H1 (cell line): ENCODE measurements around the gene ERO1B. TPM values are rescaled to one million over a fixed set of nuclear protein-coding genes. Genes with fewer than 3 reads are reported as not detected.

ENCODE experiments used
- CTCF ChIA-PET: fragments of 300-600 bp; sonication (Branson Sonifier 250); formaldehyde crosslinking; loops from one replicate; lab custom pipeline; 2021; ENCODE audit not compliant: partially characterized antibody; lab: Charles Lee
- POLR2A ChIA-PET: fragments of 300-600 bp; sonication (Branson Sonifier 250); formaldehyde crosslinking; loops from one replicate; lab custom pipeline; 2021; ENCODE audit warnings: inconsistent platforms; ENCODE audit not compliant: partially characterized antibody; lab: Charles Lee
- DNase-seq, 2 experiments: peaks; one replicate each; pipeline versions ENCODE4 v3.0.0 to v3.0.0-alpha.2; 2010 to 2022; ENCODE audit warnings: low spot score in 2 of 2, low read depth in 1 of 2, mixed read lengths in 1 of 2
- FAIRE-seq: peaks from 2 replicates; lab custom pipeline; 2011; peaks lifted over from hg19 to GRCh38; lab: Jason Lieb, UNC
- H2AFZ ChIP-seq: 2 replicates; pipeline ENCODE4 v1.8.1; 2012; ENCODE audit warnings: low read length, inconsistent platforms
- H2AK5ac ChIP-seq: 2 replicates; pipeline ENCODE4 v1.6.1; 2013; ENCODE audit warnings: low read depth, low read length
- H2BK120ac ChIP-seq: replicated peaks from 2 replicates; pipeline ENCODE3; 2013; ENCODE audit warnings: low read depth, low read length, inconsistent platforms
- H2BK12ac ChIP-seq: 2 replicates; pipeline ENCODE4 v1.6.1; 2013; ENCODE audit warnings: low read depth, low read length
- H2BK15ac ChIP-seq: 2 replicates; pipeline ENCODE4 v1.6.1; 2013; ENCODE audit warnings: low read length
- H2BK20ac ChIP-seq: 2 replicates; pipeline ENCODE4 v1.6.1; 2013; ENCODE audit warnings: low read length
- H2BK5ac ChIP-seq: 2 replicates; pipeline ENCODE4 v1.6.1; 2013; ENCODE audit warnings: low read depth, low read length
- H3K14ac ChIP-seq: 2 replicates; pipeline ENCODE4 v1.6.1; 2013; ENCODE audit warnings: inconsistent platforms; ENCODE audit not compliant: insufficient read length
- H3K18ac ChIP-seq: 2 replicates; pipeline ENCODE4 v1.6.1; 2013; ENCODE audit warnings: low read length; ENCODE audit errors: extremely low read depth
- H3K23ac ChIP-seq: 2 replicates; pipeline ENCODE4 v1.6.1; 2013; ENCODE audit warnings: inconsistent platforms; ENCODE audit not compliant: insufficient read length
- H3K23me2 ChIP-seq: 2 replicates; pipeline ENCODE4 v1.6.1; 2013; ENCODE audit warnings: low read depth, low read length
- H3K27ac ChIP-seq: 2 replicates; pipeline ENCODE4 v1.6.1; 2011; ENCODE audit warnings: low read depth, low read length, inconsistent platforms
- H3K27me3 ChIP-seq, 4 experiments: replicated peaks in 1 of 4; 1 replicate in 1 of 4; 2 replicates in 3 of 4; pipeline versions ENCODE4 v1.6.1 to v1.8.1; 2011 to 2013; ENCODE audit warnings: low read length in 3 of 4, mild to moderate bottlenecking in 3 of 4, inconsistent platforms in 2 of 4, mixed read lengths in 2 of 4, moderate library complexity in 1 of 4; ENCODE audit not compliant: control insufficient read depth in 3 of 4, insufficient read depth in 3 of 4; ENCODE audit errors: extremely low read depth in 1 of 4
- H3K36me3 ChIP-seq, 4 experiments: 2 replicates each; pipeline versions ENCODE4 v1.6.1 to v1.8.1; 2011 to 2013; ENCODE audit warnings: mild to moderate bottlenecking in 4 of 4, low read length in 3 of 4, moderate library complexity in 2 of 4, control low read depth in 1 of 4, inconsistent platforms in 1 of 4; ENCODE audit not compliant: insufficient read depth in 4 of 4, control insufficient read depth in 2 of 4
- H3K4ac ChIP-seq: replicated peaks from 2 replicates; pipeline ENCODE3; 2013; ENCODE audit warnings: low read length, low read depth, mixed read lengths, inconsistent platforms; ENCODE audit not compliant: insufficient read length
- H3K4me1 ChIP-seq, 4 experiments: replicated peaks in 1 of 4; 1 replicate in 1 of 4; 2 replicates in 3 of 4; pipeline versions ENCODE4 v1.6.1 to v1.8.1; 2011 to 2013; ENCODE audit warnings: low read length in 3 of 4, inconsistent platforms in 2 of 4, mixed read lengths in 1 of 4; ENCODE audit not compliant: insufficient read depth in 4 of 4, control insufficient read depth in 3 of 4
- H3K4me2 ChIP-seq, 2 experiments: 2 replicates each; pipeline versions ENCODE4 v1.6.1 to v1.8.1; 2011 to 2013; ENCODE audit warnings: low read depth in 2 of 2, low read length in 2 of 2, control low read depth in 1 of 2, inconsistent platforms in 1 of 2, mild to moderate bottlenecking in 1 of 2; ENCODE audit not compliant: insufficient read depth in 1 of 2
- H3K4me3 ChIP-seq, 4 experiments: fragments of 200-600, 300-600 bp in 1 of 4; sonication (generic), shearing (Covaris generic), sonication (Bioruptor Twin) in 1 of 4; 2 replicates each; pipeline versions ENCODE4 v1.5.1 to v1.8.1; 2011 to 2016; ENCODE audit warnings: low read length in 4 of 4, low read depth in 3 of 4, control low read depth in 2 of 4, inconsistent platforms in 2 of 4, mild to moderate bottlenecking in 2 of 4, mixed read lengths in 1 of 4, moderate library complexity in 1 of 4; ENCODE audit not compliant: insufficient read depth in 2 of 4; ENCODE audit errors: extremely low read depth in 1 of 4
- H3K56ac ChIP-seq: replicated peaks from 2 replicates; pipeline ENCODE3; 2013; ENCODE audit warnings: low read depth, mild to moderate bottlenecking, mixed read lengths, low read length, inconsistent platforms; ENCODE audit not compliant: insufficient read length
- H3K79me1 ChIP-seq: 2 replicates; pipeline ENCODE4 v1.6.1; 2013; ENCODE audit warnings: low read depth, low read length, control low read depth
- H3K79me2 ChIP-seq, 2 experiments: 2 replicates each; pipeline versions ENCODE4 v1.6.1 to v1.8.1; 2012 to 2013; ENCODE audit warnings: low read length in 2 of 2, mild to moderate bottlenecking in 2 of 2, inconsistent platforms in 1 of 2; ENCODE audit not compliant: insufficient read depth in 2 of 2, control insufficient read depth in 1 of 2
- H3K9ac ChIP-seq, 4 experiments: replicated peaks in 1 of 4; 1 replicate in 1 of 4; 2 replicates in 3 of 4; pipeline versions ENCODE4 v1.6.1 to v1.8.1; 2011 to 2013; ENCODE audit warnings: low read depth in 3 of 4, low read length in 3 of 4, control low read depth in 2 of 4, mild to moderate bottlenecking in 2 of 4, moderate library complexity in 2 of 4, inconsistent platforms in 1 of 4; ENCODE audit errors: extremely low read depth in 1 of 4
- H3K9me3 ChIP-seq, 2 experiments: 2 replicates each; pipeline versions ENCODE4 v1.6.1 to v1.8.1; 2012 to 2013; ENCODE audit warnings: mild to moderate bottlenecking in 2 of 2, moderate library complexity in 2 of 2, control low read depth in 1 of 2, inconsistent platforms in 1 of 2, low read depth in 1 of 2, low read length in 1 of 2, mixed read lengths in 1 of 2; ENCODE audit not compliant: insufficient read depth in 2 of 2
- H4K20me1 ChIP-seq, 2 experiments: replicated peaks in 1 of 2; 2 replicates each; pipeline versions ENCODE3 to v1.8.1; 2011 to 2013; ENCODE audit warnings: inconsistent platforms in 2 of 2, low read length in 2 of 2, mild to moderate bottlenecking in 1 of 2; ENCODE audit not compliant: insufficient read depth in 2 of 2, control insufficient read depth in 1 of 2
- H4K5ac ChIP-seq: 2 replicates; pipeline ENCODE4 v1.6.1; 2013; ENCODE audit warnings: low read length, low read depth, mixed read lengths, inconsistent platforms; ENCODE audit not compliant: insufficient read length
- H4K8ac ChIP-seq: 2 replicates; pipeline ENCODE4 v1.8.0; 2013; ENCODE audit warnings: mild to moderate bottlenecking, moderate library complexity, low read length, inconsistent platforms; ENCODE audit not compliant: insufficient read depth; ENCODE audit errors: extremely low read depth
- H4K91ac ChIP-seq: replicated peaks from 2 replicates; pipeline ENCODE3; 2013; ENCODE audit warnings: low read length, mixed read lengths, inconsistent platforms; ENCODE audit not compliant: insufficient read length
- ASH2L ChIP-seq: fragments of 200-600, 300-600 bp; sonication (generic); IDR thresholded peaks from one replicate; pipeline ENCODE4 v1.7.1; 2017; ENCODE audit warnings: low read length
- CBX5 ChIP-seq: fragments of 300-800, 300-1000 bp; sonication (generic); IDR thresholded peaks from 2 replicates; pipeline ENCODE4 v1.7.1; 2016; ENCODE audit warnings: antibody characterized with exemption, low read length, low read depth
- WGBS, 2 experiments: shearing (Covaris generic) in 1 of 2; methylation state at CpG; one replicate each; pipeline versions ENCODE4 v1.1.6 to v1.1.7; 2013 to 2015; ENCODE audit warnings: low lambda C conversion rate in 2 of 2, mixed read lengths in 2 of 2, inconsistent platforms in 1 of 2, low coverage in 1 of 2, missing lambda C conversion rate in 1 of 2; ENCODE audit not compliant: insufficient replicate concordance in 2 of 2, insufficient coverage in 1 of 2, insufficient read length in 1 of 2; ENCODE audit errors: extremely low coverage in 1 of 2, missing lambda C conversion rate in 1 of 2; 5-methylcytosine and 5-hydroxymethylcytosine counted together
- polyA plus RNA-seq, 7 experiments: library from polyadenylated mRNA; depleted of rRNA in 3 of 7; stranded (reverse) in 5 of 7; unstranded in 2 of 7; fragments of >200 nt in 5 of 7; fragments of 200-250 nt in 2 of 7; gene quantifications; 1 replicate in 5 of 7; 2 replicates in 1 of 7; 4 replicates in 1 of 7; pipeline versions ENCODE4 v1.2.1 to v1.2.3, GENCODE V29; 2011 to 2013; ENCODE audit warnings: missing spikeins in 2 of 7, mixed read lengths in 2 of 7
- total RNA-seq: library from RNA; stranded (reverse); fragmentation: NEBNext Ultra II Directional; extraction: Animal tissue kit (Norgen Biotek cat#: 25700); gene quantifications from 2 replicates; pipeline ENCODE4 v1.2.1, GENCODE V29; 2021

The ERO1B gene
- total and polyA plus RNA-seq, 2 of the 8 experiments (the other 6 are each of a cell fraction or from before 2014, with no cell fraction given), result 0.74 to 5.6 TPM

DNA sequence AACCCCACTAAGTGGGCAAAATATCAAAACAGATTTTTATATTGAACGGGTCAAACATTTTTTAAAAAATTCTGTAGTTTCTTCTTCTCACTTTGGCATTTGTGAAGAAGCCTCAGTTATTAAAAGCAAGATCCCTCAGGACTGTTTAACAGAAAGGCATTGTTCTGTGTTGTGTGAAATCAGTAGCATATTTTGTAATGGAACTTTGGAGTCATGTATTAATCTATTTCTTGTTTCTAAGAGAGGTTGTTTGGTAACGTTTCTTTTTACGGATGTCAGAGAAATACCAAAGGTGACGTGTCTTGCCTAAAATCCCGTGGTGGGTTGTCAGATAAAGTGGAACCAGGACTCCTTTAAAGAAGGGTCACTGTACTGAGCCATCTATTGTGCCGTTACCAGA, 115.7 kb downstream of the ERO1B start:
- peaks cover 0 to 4% of the 10 kb centered on the region in 2 experiments for H4K20me1 ChIP-seq
- no peak overlapping the region for H4K5ac ChIP-seq
- no peak overlapping the region for H4K8ac ChIP-seq
- H3K27me3 ChIP-seq, result no peaks in the 10 kb centered on the region
- DNase-seq (no peak), FAIRE-seq (no peak)
- H3K4me2 ChIP-seq, result no peak overlapping the region
- no peak overlapping the region for H4K91ac ChIP-seq
- H3K27ac ChIP-seq, result no peak overlapping the region
- H3K79me2 ChIP-seq, result no peaks in the 10 kb centered on the region
- H3K9ac ChIP-seq, result no peak overlapping the region
- H3K56ac ChIP-seq, result no peak overlapping the region
- H2BK5ac ChIP-seq, result no peak overlapping the region
- H3K18ac ChIP-seq, result no peak overlapping the region
- 0 out of 2 replicates have a peak, but pooled peaks cover 3% of the 10 kb centered on the region for H3K79me1 ChIP-seq
- POLR2A ChIA-PET, result no interaction called here
- H2BK12ac ChIP-seq, result no peak overlapping the region
- H3K23ac ChIP-seq, result no peak overlapping the region
- H2BK15ac ChIP-seq, result no peak overlapping the region
- H3K4me3 ChIP-seq, result no peak overlapping the region
- no peak overlapping the region for H2BK20ac ChIP-seq
- no peak overlapping the region for H2AFZ ChIP-seq
- CTCF ChIA-PET, result interaction anchor here (1.5 kb wide), 1 partner anchor 29 kb away, joined by 3 read pairs; no protein-coding TSS in a partner anchor
- no peak overlapping the region for H2BK120ac ChIP-seq
- H3K36me3 ChIP-seq, result no peaks in the 10 kb centered on the region; a peak in 1 of 8 replicates
- no peak overlapping the region for H3K4ac ChIP-seq
- H3K23me2 ChIP-seq, result no peaks in the 10 kb centered on the region; the same call in 1 of the 2 replicates
- no peak overlapping the region for H2AK5ac ChIP-seq
- H3K14ac ChIP-seq, result no peak overlapping the region
- WGBS, 2 experiments, result 88% methylated on average over 6 of the region's 6 CpGs; no CpG with 5 or more reads in 1 of the 2 experiments
- H3K4me1 ChIP-seq, result no peaks in the 10 kb centered on the region
- H3K9me3 ChIP-seq, result peaks cover 13 to 14% of the 10 kb centered on the region in 2 experiments
- no peak for TF ChIP-seq ASH2L
- TF ChIP-seq CBX5, result no peak
